HG02981 (cell line): Measurements from ENCODE around the gene LAMB2.

Source experiments
- ATAC-seq: cut with Tn5 transposase; IDR thresholded peaks from one replicate; pipeline ENCODE4 v1.9.1; 2021; ENCODE audit warnings: mild to moderate bottlenecking, moderate library complexity; ENCODE audit not compliant: unreplicated experiment

Gene LAMB2

GRCh38 chr3:49161808-49162530, 29.1 kb upstream of the LAMB2 start:
- no peak for ATAC-seq

- no peak for ATAC-seq
These were observed 28.3 kb upstream of the LAMB2 start for GRCh38 chr3:49161197-49161596.

GRCh38 chr3:49158792-49159191, 25.9 kb upstream of the LAMB2 start:
- no peak for ATAC-seq

- no peak for ATAC-seq
These were observed 25.4 kb upstream of the LAMB2 start for GRCh38 chr3:49158103-49158709.

GRCh38 chr3:49157289-49157688, 24.4 kb upstream of the LAMB2 start:
- no peak for ATAC-seq

GRCh38 chr3:49153349-49153912, 20.6 kb upstream of the LAMB2 start:
- no peak for ATAC-seq

GRCh38 chr3:49151610-49152009, 18.8 kb upstream of the LAMB2 start:
- ATAC-seq = no peak

- no peak for ATAC-seq
These were observed 15.3 kb upstream of the LAMB2 start for GRCh38 chr3:49148159-49148558.

- ATAC-seq = no peak
These were observed 7.2 kb upstream of the LAMB2 start for GRCh38 chr3:49140080-49140479.

GRCh38 chr3:49135499-49135898, 2.6 kb upstream of the LAMB2 start:
- no peak for ATAC-seq

- ATAC-seq = no peak
These were observed 1.8 kb upstream of the LAMB2 start for GRCh38 chr3:49134471-49135265.

GRCh38 chr3:49133226-49133951, 539 bp upstream of the LAMB2 start:
- no peak for ATAC-seq

GRCh38 chr3:49132073-49132436, 795 bp downstream of the LAMB2 start:
- ATAC-seq = no peak

GRCh38 chr3:49131576-49131975, 1.3 kb downstream of the LAMB2 start:
- no peak for ATAC-seq

- ATAC-seq = no peak
These were observed 1.8 kb downstream of the LAMB2 start for GRCh38 chr3:49131040-49131439.

GRCh38 chr3:49124991-49125670, 7.7 kb downstream of the LAMB2 start:
- ATAC-seq = no peak

- ATAC-seq = no peak
These were observed 8.6 kb downstream of the LAMB2 start for GRCh38 chr3:49124203-49124602.

GRCh38 chr3:49123687-49124086, 9.2 kb downstream of the LAMB2 start:
- no peak for ATAC-seq

GRCh38 chr3:49122886-49123545, 9.8 kb downstream of the LAMB2 start:
- no peak for ATAC-seq

- no peak for ATAC-seq
These were observed 10.4 kb downstream of the LAMB2 start for GRCh38 chr3:49122451-49122850.
